Smooth muscle cell of the brain vasculature (primary cell): ENCODE data around the gene KHSRP.

Experiments
- DNase-seq: peaks from one replicate; pipeline ENCODE4 v3.0.0-alpha.2; 2012; ENCODE audit warnings: low read depth, low spot score

Gene KHSRP

GRCh38 chr19:6424195-6424938, at the start of gene KHSRP:
Gene KHSRP, minus strand, starts transcription at chr19:6424811. Its CDS starts 110 bp downstream, at chr19:6424701.
- DNase-seq = no peak

GRCh38 chr19:6473647-6474046, 49.0 kb upstream of the KHSRP start:
- no peak for DNase-seq

GRCh38 chr19:6472713-6473112, 48.1 kb upstream of the KHSRP start:
- no peak for DNase-seq

- DNase-seq = no peak
Measured at GRCh38 chr19:6471076-6471475, 46.5 kb upstream of the KHSRP start.

- no peak for DNase-seq
Measured at GRCh38 chr19:6470173-6470572, 45.6 kb upstream of the KHSRP start.

- DNase-seq = no peak
Measured at GRCh38 chr19:6467384-6467783, 42.8 kb upstream of the KHSRP start.

GRCh38 chr19:6466526-6467248, 42.1 kb upstream of the KHSRP start:
- DNase-seq = no peak

- no peak for DNase-seq
Measured at GRCh38 chr19:6465663-6466062, 41.1 kb upstream of the KHSRP start.

- no peak for DNase-seq
Measured at GRCh38 chr19:6465006-6465405, 40.4 kb upstream of the KHSRP start.

GRCh38 chr19:6464070-6464873, 39.7 kb upstream of the KHSRP start, which contains the start of gene CRB3:
Gene CRB3, plus strand, starts transcription at chr19:6464271. Its CDS starts 431 bp downstream, at chr19:6464702.
- no peak for DNase-seq

GRCh38 chr19:6460099-6460884, 35.7 kb upstream of the KHSRP start:
- DNase-seq = peak; percentile 96

GRCh38 chr19:6459262-6460098, 34.9 kb upstream of the KHSRP start, which contains the start of gene SLC25A23:
Gene SLC25A23, minus strand, starts transcription at chr19:6459792. Its CDS starts 164 bp downstream, at chr19:6459628.
- DNase-seq = peak; percentile 26

- DNase-seq = no peak
Measured at GRCh38 chr19:6458695-6459261, 34.2 kb upstream of the KHSRP start.

GRCh38 chr19:6457958-6458694, 33.5 kb upstream of the KHSRP start:
- no peak for DNase-seq

- no peak for DNase-seq
Measured at GRCh38 chr19:6455924-6456323, 31.3 kb upstream of the KHSRP start.

GRCh38 chr19:6453951-6454565, 29.4 kb upstream of the KHSRP start:
- no peak for DNase-seq

GRCh38 chr19:6452899-6453298, 28.3 kb upstream of the KHSRP start:
- DNase-seq = no peak

- no peak for DNase-seq
Measured at GRCh38 chr19:6452223-6452614, 27.6 kb upstream of the KHSRP start.
